ENCODE measurements around the gene ACOT13.

Gene ACOT13

GRCh38 chr6:24642061-24642460 is 24.8 kb upstream of the ACOT13 start:
- Histone ChIP-seq H3K4me1 (ENCODE audit: control insufficient read depth, low read length) (peaks cover 18% of the 10 kb centered on the region), H3K4me2 (ENCODE audit: low read length) (no peak overlapping the region), H3K4me3 (ENCODE audit: low read length) (no peak overlapping the region), H3K9me2 (replicated peaks; ENCODE audit: control insufficient read depth, low read length) (no peaks in the 10 kb centered on the region), H3K27ac (ENCODE audit: low read depth, low read length) (no peak overlapping the region), H3K79me2 (ENCODE audit: control insufficient read depth, low read length) (no peaks in the 10 kb centered on the region), H3K36me3 (ENCODE audit: control insufficient read depth, low read length) (no peaks in the 10 kb centered on the region), H4K20me1 (ENCODE audit: control insufficient read depth, insufficient read depth, low read depth, low read length) (no peaks in the 10 kb centered on the region), H3F3A (ENCODE audit: control insufficient read depth, insufficient read depth) (peaks cover 9% of the 10 kb centered on the region; the same call in 1 of the 2 replicates), H3K9me3 (ENCODE audit: control insufficient read depth, insufficient read depth, low read length) (peaks cover 4% of the 10 kb centered on the region; the same call in 1 of the 2 replicates), H3K27me3 (ENCODE audit: control insufficient read depth, low read length) (peaks cover 2% of the 10 kb centered on the region; the same call in 1 of the 2 replicates)
- TF ChIP-seq EZH2phosphoT487 (IDR thresholded peaks at IDR 0.05; ENCODE audit: borderline replicate concordance, low read length) (no peak), CTCF (IDR thresholded peaks at IDR 0.05; ENCODE audit: low read depth, low read length, poor library complexity, severe bottlenecking) (no peak)

- Histone ChIP-seq H3K9me2 (replicated peaks; ENCODE audit: control insufficient read depth, low read length) (no peaks in the 10 kb centered on the region), H3K4me1 (ENCODE audit: control insufficient read depth, low read length) (peaks cover 18% of the 10 kb centered on the region), H3F3A (ENCODE audit: control insufficient read depth, insufficient read depth) (peaks cover 9% of the 10 kb centered on the region), H3K9me3 (ENCODE audit: control insufficient read depth, insufficient read depth, low read length) (peaks cover 1% of the 10 kb centered on the region; the same call in 1 of the 2 replicates), H3K4me2 (ENCODE audit: low read length) (no peak overlapping the region), H3K36me3 (ENCODE audit: control insufficient read depth, low read length) (no peaks in the 10 kb centered on the region), H3K27me3 (ENCODE audit: control insufficient read depth, low read length) (no peaks in the 10 kb centered on the region), H3K79me2 (ENCODE audit: control insufficient read depth, low read length) (no peaks in the 10 kb centered on the region), H3K4me3 (ENCODE audit: low read length) (no peak overlapping the region), H3K27ac (ENCODE audit: low read depth, low read length) (no peak overlapping the region), H4K20me1 (ENCODE audit: control insufficient read depth, insufficient read depth, low read depth, low read length) (no peaks in the 10 kb centered on the region)
- TF ChIP-seq CTCF (IDR thresholded peaks at IDR 0.05; ENCODE audit: low read depth, low read length, poor library complexity, severe bottlenecking), result no peak
- no peak for TF ChIP-seq EZH2phosphoT487 (IDR thresholded peaks at IDR 0.05; ENCODE audit: borderline replicate concordance, low read length)
These were observed 23.0 kb upstream of the ACOT13 start for GRCh38 chr6:24643920-24644319.

GRCh38 chr6:24644377-24644776 is 22.5 kb upstream of the ACOT13 start:
- H3K4me1 ChIP-seq (ENCODE audit: control insufficient read depth, low read length), result peaks cover 18% of the 10 kb centered on the region
- no peaks in the 10 kb centered on the region for H3K27me3 ChIP-seq (ENCODE audit: control insufficient read depth, low read length)
- H3K4me3 ChIP-seq (ENCODE audit: low read length), result no peak overlapping the region
- no peaks in the 10 kb centered on the region for H3K9me3 ChIP-seq (ENCODE audit: control insufficient read depth, insufficient read depth, low read length)
- peaks cover 9% of the 10 kb centered on the region for H3F3A ChIP-seq (ENCODE audit: control insufficient read depth, insufficient read depth)
- no peak overlapping the region for H3K4me2 ChIP-seq (ENCODE audit: low read length)
- H3K79me2 ChIP-seq (ENCODE audit: control insufficient read depth, low read length), result no peaks in the 10 kb centered on the region
- no peaks in the 10 kb centered on the region for H3K36me3 ChIP-seq (ENCODE audit: control insufficient read depth, low read length)
- no peaks in the 10 kb centered on the region for H3K9me2 ChIP-seq (replicated peaks; ENCODE audit: control insufficient read depth, low read length)
- no peaks in the 10 kb centered on the region for H4K20me1 ChIP-seq (ENCODE audit: control insufficient read depth, insufficient read depth, low read depth, low read length)
- TF ChIP-seq EZH2phosphoT487 (IDR thresholded peaks at IDR 0.05; ENCODE audit: borderline replicate concordance, low read length), result no peak
- no peak for TF ChIP-seq CTCF (IDR thresholded peaks at IDR 0.05; ENCODE audit: low read depth, low read length, poor library complexity, severe bottlenecking)
- H3K27ac ChIP-seq (ENCODE audit: low read depth, low read length), result no peak overlapping the region
